ENCODE measurements around the gene CLPTM1L. TPM values are rescaled to one million over a fixed set of nuclear protein-coding genes. Genes with fewer than 3 reads are reported as not detected.

The CLPTM1L gene
- total RNA-seq, 1 donor from 2014 or later, result 113 TPM

DNA sequence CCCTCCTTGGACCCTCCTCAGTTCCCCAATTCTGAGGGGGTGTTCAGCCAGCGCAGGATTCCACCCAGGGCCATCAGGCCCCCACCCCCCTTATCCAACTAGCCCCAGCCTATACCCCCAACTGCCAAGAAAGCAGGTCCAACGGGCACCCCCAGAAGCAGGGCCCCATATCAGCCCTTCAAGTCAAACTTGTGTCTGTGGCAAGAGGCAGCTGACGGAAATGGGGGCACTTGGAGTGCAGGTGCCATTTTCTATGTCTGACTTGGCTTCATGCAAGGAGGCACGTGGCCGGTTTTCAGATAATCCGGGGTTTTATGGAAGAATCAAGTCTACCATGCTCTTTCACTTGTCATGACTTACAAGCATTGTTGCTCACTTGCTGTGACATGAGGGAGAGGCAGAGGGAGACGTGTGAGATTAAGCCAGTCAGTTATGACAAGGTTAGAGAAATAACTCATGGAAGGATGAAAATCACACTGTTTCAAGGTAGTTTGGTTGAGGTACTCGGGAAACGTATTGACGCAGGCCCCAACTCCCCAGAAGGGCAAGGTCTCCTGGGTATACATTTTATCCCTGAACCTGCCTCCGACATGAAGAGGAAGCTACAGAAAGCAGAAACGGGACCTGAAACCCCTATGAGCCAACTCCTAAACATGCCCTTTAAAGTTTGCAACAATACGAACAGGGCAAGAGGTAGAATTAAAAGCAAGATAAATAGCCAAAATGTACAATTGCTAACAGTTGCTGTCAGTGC lies 26.5 kb upstream of the CLPTM1L start:
- Histone ChIP-seq H3K4me3 (ENCODE audit: low read length in 3 of 3) (no peak overlapping the region), H3K27ac (ENCODE audit: low read depth, low read length) (no peak overlapping the region), H3K9me3 (ENCODE audit: control insufficient read depth in 3 of 3, low read length in 3 of 3) (no peaks in the 10 kb centered on the region), H3K36me3 (ENCODE audit: control insufficient read depth in 3 of 3, insufficient read depth in 3 of 3, low read length in 3 of 3) (no peaks in the 10 kb centered on the region), H3K27me3 (ENCODE audit: control insufficient read depth in 3 of 3, insufficient read depth in 3 of 3, low read length in 3 of 3) (peaks cover 4 to 22% (median 12%) of the 10 kb centered on the region in 3 donors), H3K4me1 (ENCODE audit: control insufficient read depth in 3 of 3, insufficient read depth in 3 of 3, low read length in 3 of 3) (peaks cover 0 to 11% (median 3%) of the 10 kb centered on the region in 3 donors), H3K9ac (ENCODE audit: low read depth in 1 of 3, low read length in 3 of 3) (no peak overlapping the region)

GRCh38 chr5:1370006-1370405 lies 25.1 kb upstream of the CLPTM1L start:
- H3K27ac ChIP-seq (ENCODE audit: low read depth, low read length), result no peak overlapping the region
- peaks cover 0 to 18% (median 9%) of the 10 kb centered on the region in 3 donors for H3K27me3 ChIP-seq (ENCODE audit: control insufficient read depth in 3 of 3, insufficient read depth in 3 of 3, low read length in 3 of 3)
- peaks cover 0 to 10% (median 2%) of the 10 kb centered on the region in 3 donors for H3K4me1 ChIP-seq (ENCODE audit: control insufficient read depth in 3 of 3, insufficient read depth in 3 of 3, low read length in 3 of 3)
- H3K36me3 ChIP-seq (ENCODE audit: control insufficient read depth in 3 of 3, insufficient read depth in 3 of 3, low read length in 3 of 3), result no peaks in the 10 kb centered on the region
- H3K9ac ChIP-seq (ENCODE audit: low read depth in 1 of 3, low read length in 3 of 3), result no peak overlapping the region
- H3K9me3 ChIP-seq (ENCODE audit: control insufficient read depth in 3 of 3, low read length in 3 of 3), result no peaks in the 10 kb centered on the region
- H3K4me3 ChIP-seq (ENCODE audit: low read length in 3 of 3), result no peak overlapping the region

- peaks cover 3 to 24% (median 17%) of the 10 kb centered on the region in 3 donors for H3K27me3 ChIP-seq (ENCODE audit: control insufficient read depth in 3 of 3, insufficient read depth in 3 of 3, low read length in 3 of 3)
- H3K9me3 ChIP-seq (ENCODE audit: control insufficient read depth in 3 of 3, low read length in 3 of 3), result no peaks in the 10 kb centered on the region
- H3K27ac ChIP-seq (ENCODE audit: low read depth, low read length), result no peak overlapping the region
- no peak overlapping the region for H3K4me3 ChIP-seq (ENCODE audit: low read length in 3 of 3)
- H3K9ac ChIP-seq (ENCODE audit: low read depth in 1 of 3, low read length in 3 of 3), result no peak overlapping the region
- H3K4me1 ChIP-seq (ENCODE audit: control insufficient read depth in 3 of 3, insufficient read depth in 3 of 3, low read length in 3 of 3), result no peaks in the 10 kb centered on the region
- H3K36me3 ChIP-seq (ENCODE audit: control insufficient read depth in 3 of 3, insufficient read depth in 3 of 3, low read length in 3 of 3), result no peaks in the 10 kb centered on the region
Measured at GRCh38 chr5:1368756-1369155, 23.9 kb upstream of the CLPTM1L start.

DNA sequence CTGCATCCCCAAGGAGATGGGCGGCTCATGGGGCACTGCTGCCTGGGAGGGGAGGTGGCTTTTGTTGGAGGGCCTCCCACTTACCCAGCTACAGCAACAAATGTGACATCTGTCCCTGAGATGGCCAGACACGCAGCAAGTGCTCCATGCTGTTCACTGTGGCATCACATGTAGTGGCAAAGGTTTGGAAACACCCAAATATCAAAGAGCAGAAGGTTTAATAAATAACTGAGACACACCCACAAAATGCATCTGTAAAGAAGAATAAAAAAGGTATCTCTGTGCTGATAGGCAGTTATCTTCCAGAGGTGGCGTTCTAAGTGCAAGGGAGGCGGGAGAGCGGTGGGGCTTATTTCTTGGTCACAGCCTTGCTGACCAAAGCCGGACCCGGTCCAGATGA lies 23.3 kb upstream of the CLPTM1L start:
- H3K27ac ChIP-seq (ENCODE audit: low read depth, low read length), result no peak overlapping the region
- H3K27me3 ChIP-seq (ENCODE audit: control insufficient read depth in 3 of 3, insufficient read depth in 3 of 3, low read length in 3 of 3), result peaks cover 8 to 28% (median 21%) of the 10 kb centered on the region in 3 donors
- no peak overlapping the region for H3K4me3 ChIP-seq (ENCODE audit: low read length in 3 of 3)
- no peak overlapping the region for H3K9ac ChIP-seq (ENCODE audit: low read depth in 1 of 3, low read length in 3 of 3)
- H3K4me1 ChIP-seq (ENCODE audit: control insufficient read depth in 3 of 3, insufficient read depth in 3 of 3, low read length in 3 of 3), result no peaks in the 10 kb centered on the region
- H3K9me3 ChIP-seq (ENCODE audit: control insufficient read depth in 3 of 3, low read length in 3 of 3), result no peaks in the 10 kb centered on the region
- no peaks in the 10 kb centered on the region for H3K36me3 ChIP-seq (ENCODE audit: control insufficient read depth in 3 of 3, insufficient read depth in 3 of 3, low read length in 3 of 3)

DNA sequence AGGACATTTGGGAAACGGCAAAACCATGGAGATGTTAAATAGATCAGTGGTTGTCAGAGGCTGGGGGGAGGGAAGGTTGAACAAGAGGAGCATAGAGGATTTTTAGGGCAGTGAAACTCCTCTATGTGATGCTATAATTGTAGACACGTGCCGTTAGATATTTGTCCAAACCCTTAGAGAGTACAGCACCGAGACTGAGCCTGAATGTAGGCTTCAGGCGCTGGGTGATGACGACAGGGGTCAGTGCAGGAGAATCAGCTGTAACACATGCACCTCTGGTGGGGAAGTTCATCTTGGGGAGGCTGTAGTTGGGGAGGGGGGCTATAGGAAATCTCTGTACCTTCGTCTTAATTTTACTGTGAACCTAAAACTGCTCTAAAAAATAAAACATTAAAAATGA lies 22.2 kb upstream of the CLPTM1L start:
- no peak overlapping the region for H3K4me3 ChIP-seq (ENCODE audit: low read length in 3 of 3)
- no peaks in the 10 kb centered on the region for H3K36me3 ChIP-seq (ENCODE audit: control insufficient read depth in 3 of 3, insufficient read depth in 3 of 3, low read length in 3 of 3)
- H3K9ac ChIP-seq (ENCODE audit: low read depth in 1 of 3, low read length in 3 of 3), result no peak overlapping the region
- H3K4me1 ChIP-seq (ENCODE audit: control insufficient read depth in 3 of 3, insufficient read depth in 3 of 3, low read length in 3 of 3), result no peaks in the 10 kb centered on the region
- H3K27me3 ChIP-seq (ENCODE audit: control insufficient read depth in 3 of 3, insufficient read depth in 3 of 3, low read length in 3 of 3), result peaks cover 12 to 38% (median 27%) of the 10 kb centered on the region in 3 donors
- H3K27ac ChIP-seq (ENCODE audit: low read depth, low read length), result no peak overlapping the region
- H3K9me3 ChIP-seq (ENCODE audit: control insufficient read depth in 3 of 3, low read length in 3 of 3), result no peaks in the 10 kb centered on the region

DNA sequence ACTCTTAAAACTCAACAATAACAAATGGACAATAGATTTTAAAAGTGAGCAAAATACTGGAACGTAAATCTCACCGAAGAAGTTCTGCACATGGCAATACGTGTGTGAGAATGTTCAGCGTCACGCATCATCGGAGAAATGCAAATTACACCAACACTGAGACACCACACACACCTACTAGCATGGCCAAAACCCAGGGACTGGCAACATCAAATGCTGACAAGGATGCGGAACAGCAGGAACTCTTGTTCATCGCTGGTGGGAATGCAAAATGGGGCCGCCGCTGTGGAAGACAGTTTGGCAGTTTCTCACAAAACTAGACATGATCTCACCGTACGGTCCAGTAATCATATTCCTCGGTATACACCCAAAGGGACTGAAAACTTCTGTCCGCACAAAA lies 21.6 kb upstream of the CLPTM1L start:
- Histone ChIP-seq H3K9me3 (ENCODE audit: control insufficient read depth in 3 of 3, low read length in 3 of 3) (no peaks in the 10 kb centered on the region), H3K9ac (ENCODE audit: low read depth in 1 of 3, low read length in 3 of 3) (no peak overlapping the region), H3K27ac (ENCODE audit: low read depth, low read length) (no peak overlapping the region), H3K36me3 (ENCODE audit: control insufficient read depth in 3 of 3, insufficient read depth in 3 of 3, low read length in 3 of 3) (no peaks in the 10 kb centered on the region), H3K4me1 (ENCODE audit: control insufficient read depth in 3 of 3, insufficient read depth in 3 of 3, low read length in 3 of 3) (no peaks in the 10 kb centered on the region), H3K27me3 (ENCODE audit: control insufficient read depth in 3 of 3, insufficient read depth in 3 of 3, low read length in 3 of 3) (peaks cover 16 to 41% (median 33%) of the 10 kb centered on the region in 3 donors), H3K4me3 (ENCODE audit: low read length in 3 of 3) (no peak overlapping the region)

DNA sequence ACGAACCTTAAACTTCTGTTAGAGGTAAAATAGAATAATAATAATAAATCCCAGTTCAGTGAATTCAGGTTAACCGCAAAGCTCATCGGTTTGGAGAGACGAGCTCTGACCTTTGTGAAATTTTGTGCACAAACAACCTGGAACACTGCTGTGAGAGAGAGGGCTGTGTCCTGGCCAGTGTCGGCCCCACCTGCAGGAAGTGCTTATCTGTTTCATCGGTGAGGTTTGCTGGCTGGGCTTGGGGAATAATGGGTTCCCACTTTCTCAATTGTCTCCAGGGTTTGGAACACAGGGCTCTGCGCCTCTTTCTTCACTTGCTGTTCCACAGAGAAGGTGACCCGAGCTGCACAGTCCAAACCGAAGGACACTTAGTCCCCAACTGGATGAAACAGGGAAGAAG lies 19.3 kb upstream of the CLPTM1L start:
- no peak overlapping the region for H3K9ac ChIP-seq (ENCODE audit: low read depth in 1 of 3, low read length in 3 of 3)
- H3K4me3 ChIP-seq (ENCODE audit: low read length in 3 of 3), result no peak overlapping the region
- peaks cover 26 to 47% (median 37%) of the 10 kb centered on the region in 3 donors for H3K27me3 ChIP-seq (ENCODE audit: control insufficient read depth in 3 of 3, insufficient read depth in 3 of 3, low read length in 3 of 3)
- no peaks in the 10 kb centered on the region for H3K9me3 ChIP-seq (ENCODE audit: control insufficient read depth in 3 of 3, low read length in 3 of 3)
- H3K4me1 ChIP-seq (ENCODE audit: control insufficient read depth in 3 of 3, insufficient read depth in 3 of 3, low read length in 3 of 3), result no peaks in the 10 kb centered on the region
- H3K36me3 ChIP-seq (ENCODE audit: control insufficient read depth in 3 of 3, insufficient read depth in 3 of 3, low read length in 3 of 3), result no peaks in the 10 kb centered on the region
- H3K27ac ChIP-seq (ENCODE audit: low read depth, low read length), result no peak overlapping the region

DNA sequence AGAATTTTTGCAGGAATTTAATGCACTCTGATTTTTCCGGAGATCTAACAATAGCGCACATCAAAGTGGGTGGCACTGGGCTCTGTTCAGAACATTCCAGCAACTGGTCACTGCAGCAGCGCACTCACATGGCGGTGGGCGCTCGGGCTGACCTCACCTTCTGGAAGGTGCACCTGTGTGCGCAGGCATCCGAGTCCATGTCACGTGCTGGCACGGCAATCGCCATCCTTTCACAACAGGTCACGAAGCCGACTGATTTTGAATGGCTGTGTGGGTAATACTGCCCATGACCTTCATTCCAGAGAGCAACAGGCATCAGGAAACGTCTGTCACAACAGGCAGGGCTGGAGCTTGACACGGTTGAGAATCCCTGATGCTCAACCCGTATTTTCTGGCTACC lies 18.7 kb upstream of the CLPTM1L start:
- Histone ChIP-seq H3K9ac (ENCODE audit: low read depth in 1 of 3, low read length in 3 of 3) (no peak overlapping the region), H3K9me3 (ENCODE audit: control insufficient read depth in 3 of 3, low read length in 3 of 3) (no peaks in the 10 kb centered on the region), H3K27ac (ENCODE audit: low read depth, low read length) (no peak overlapping the region), H3K27me3 (ENCODE audit: control insufficient read depth in 3 of 3, insufficient read depth in 3 of 3, low read length in 3 of 3) (peaks cover 32 to 47% (median 39%) of the 10 kb centered on the region in 3 donors), H3K4me3 (ENCODE audit: low read length in 3 of 3) (no peak overlapping the region), H3K36me3 (ENCODE audit: control insufficient read depth in 3 of 3, insufficient read depth in 3 of 3, low read length in 3 of 3) (no peaks in the 10 kb centered on the region), H3K4me1 (ENCODE audit: control insufficient read depth in 3 of 3, insufficient read depth in 3 of 3, low read length in 3 of 3) (no peaks in the 10 kb centered on the region)

DNA sequence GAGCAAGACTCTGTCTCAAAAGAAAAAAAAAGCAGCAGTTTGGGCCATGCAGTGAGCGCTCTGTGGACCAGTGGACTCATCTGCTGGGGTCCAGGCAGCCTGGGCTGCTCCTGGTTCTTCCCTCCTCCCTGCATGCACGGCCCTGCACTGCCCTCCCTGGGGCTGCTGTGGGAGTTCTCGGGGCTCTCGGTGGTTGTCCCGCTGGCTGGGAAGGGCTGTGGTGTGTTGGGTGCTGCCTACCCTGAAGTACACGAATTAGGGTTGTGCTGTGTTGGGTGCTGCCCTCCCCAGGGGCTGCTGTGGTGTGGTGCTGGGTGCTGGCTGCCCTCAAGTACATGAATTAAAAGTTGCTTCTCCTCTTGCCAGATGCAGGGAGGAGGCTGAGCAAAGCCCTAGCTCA lies 18.3 kb upstream of the CLPTM1L start:
- peaks cover 36 to 50% (median 41%) of the 10 kb centered on the region in 3 donors for H3K27me3 ChIP-seq (ENCODE audit: control insufficient read depth in 3 of 3, insufficient read depth in 3 of 3, low read length in 3 of 3)
- no peaks in the 10 kb centered on the region for H3K4me1 ChIP-seq (ENCODE audit: control insufficient read depth in 3 of 3, insufficient read depth in 3 of 3, low read length in 3 of 3)
- H3K27ac ChIP-seq (ENCODE audit: low read depth, low read length), result no peak overlapping the region
- no peak overlapping the region for H3K9ac ChIP-seq (ENCODE audit: low read depth in 1 of 3, low read length in 3 of 3)
- H3K9me3 ChIP-seq (ENCODE audit: control insufficient read depth in 3 of 3, low read length in 3 of 3), result no peaks in the 10 kb centered on the region
- no peak overlapping the region for H3K4me3 ChIP-seq (ENCODE audit: low read length in 3 of 3)
- no peaks in the 10 kb centered on the region for H3K36me3 ChIP-seq (ENCODE audit: control insufficient read depth in 3 of 3, insufficient read depth in 3 of 3, low read length in 3 of 3)

- peaks cover 40 to 53% (median 45%) of the 10 kb centered on the region in 3 donors for H3K27me3 ChIP-seq (ENCODE audit: control insufficient read depth in 3 of 3, insufficient read depth in 3 of 3, low read length in 3 of 3)
- H3K27ac ChIP-seq (ENCODE audit: low read depth, low read length), result no peak overlapping the region
- H3K9ac ChIP-seq (ENCODE audit: low read depth in 1 of 3, low read length in 3 of 3), result no peak overlapping the region
- H3K36me3 ChIP-seq (ENCODE audit: control insufficient read depth in 3 of 3, insufficient read depth in 3 of 3, low read length in 3 of 3), result no peaks in the 10 kb centered on the region
- no peaks in the 10 kb centered on the region for H3K4me1 ChIP-seq (ENCODE audit: control insufficient read depth in 3 of 3, insufficient read depth in 3 of 3, low read length in 3 of 3)
- H3K4me3 ChIP-seq (ENCODE audit: low read length in 3 of 3), result no peak overlapping the region
- no peaks in the 10 kb centered on the region for H3K9me3 ChIP-seq (ENCODE audit: control insufficient read depth in 3 of 3, low read length in 3 of 3)
Measured at GRCh38 chr5:1362242-1363015, 17.5 kb upstream of the CLPTM1L start.

Data from skeletal muscle tissue (tissue), 4 donors.